Measurements from ENCODE around the gene TLCD3A.
"Not testable (repeated sequence)": the region's sequence is repeated elsewhere in the genome, so short reads cannot be mapped to it uniquely, and the experiment has no call there.

DNA sequence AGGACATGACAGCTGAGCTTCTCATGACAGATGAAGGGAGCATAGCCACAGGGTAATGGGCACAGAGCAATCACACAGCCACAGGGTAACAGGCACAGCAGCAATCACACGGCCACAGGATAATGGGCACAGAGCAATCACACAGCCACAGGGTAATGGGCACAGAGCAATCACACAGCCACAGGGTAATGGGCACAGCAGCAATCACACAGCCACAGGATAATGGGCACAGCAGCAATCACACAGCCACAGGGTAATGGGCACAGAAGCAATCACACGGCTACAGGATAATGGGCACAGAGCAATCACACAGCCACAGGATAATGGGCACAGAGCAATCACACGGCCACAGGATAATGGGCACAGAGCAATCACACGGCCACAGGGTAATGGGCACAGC, 16.2 kb downstream of the TLCD3A start:
- TF ChIP-seq, protein P1, sequence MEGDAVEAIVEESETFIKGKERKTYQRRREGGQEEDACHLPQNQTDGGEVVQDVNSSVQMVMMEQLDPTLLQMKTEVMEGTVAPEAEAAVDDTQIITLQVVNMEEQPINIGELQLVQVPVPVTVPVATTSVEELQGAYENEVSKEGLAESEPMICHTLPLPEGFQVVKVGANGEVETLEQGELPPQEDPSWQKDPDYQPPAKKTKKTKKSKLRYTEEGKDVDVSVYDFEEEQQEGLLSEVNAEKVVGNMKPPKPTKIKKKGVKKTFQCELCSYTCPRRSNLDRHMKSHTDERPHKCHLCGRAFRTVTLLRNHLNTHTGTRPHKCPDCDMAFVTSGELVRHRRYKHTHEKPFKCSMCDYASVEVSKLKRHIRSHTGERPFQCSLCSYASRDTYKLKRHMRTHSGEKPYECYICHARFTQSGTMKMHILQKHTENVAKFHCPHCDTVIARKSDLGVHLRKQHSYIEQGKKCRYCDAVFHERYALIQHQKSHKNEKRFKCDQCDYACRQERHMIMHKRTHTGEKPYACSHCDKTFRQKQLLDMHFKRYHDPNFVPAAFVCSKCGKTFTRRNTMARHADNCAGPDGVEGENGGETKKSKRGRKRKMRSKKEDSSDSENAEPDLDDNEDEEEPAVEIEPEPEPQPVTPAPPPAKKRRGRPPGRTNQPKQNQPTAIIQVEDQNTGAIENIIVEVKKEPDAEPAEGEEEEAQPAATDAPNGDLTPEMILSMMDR (IDR thresholded peaks at IDR 0.05), result not testable (repeated sequence)
- TF ChIP-seq MEF2A (IDR thresholded peaks at IDR 0.05; ENCODE audit: borderline replicate concordance, low read depth); POLR2AphosphoS5 (IDR thresholded peaks at IDR 0.05; ENCODE audit: low read depth, low read length); TCF12 (IDR thresholded peaks at IDR 0.05); MXI1 (IDR thresholded peaks at IDR 0.05; ENCODE audit: low read depth, low read length); RAD21 (IDR thresholded peaks at IDR 0.05; ENCODE audit: low read length); GATA2 (CRISPR knock-in tag; IDR thresholded peaks at IDR 0.05); RCOR1 (IDR thresholded peaks at IDR 0.05; ENCODE audit: low read length); TEAD4 (IDR thresholded peaks at IDR 0.05; ENCODE audit: borderline replicate concordance, insufficient read depth): not testable (repeated sequence)
- TF ChIP-seq, protein P2, sequence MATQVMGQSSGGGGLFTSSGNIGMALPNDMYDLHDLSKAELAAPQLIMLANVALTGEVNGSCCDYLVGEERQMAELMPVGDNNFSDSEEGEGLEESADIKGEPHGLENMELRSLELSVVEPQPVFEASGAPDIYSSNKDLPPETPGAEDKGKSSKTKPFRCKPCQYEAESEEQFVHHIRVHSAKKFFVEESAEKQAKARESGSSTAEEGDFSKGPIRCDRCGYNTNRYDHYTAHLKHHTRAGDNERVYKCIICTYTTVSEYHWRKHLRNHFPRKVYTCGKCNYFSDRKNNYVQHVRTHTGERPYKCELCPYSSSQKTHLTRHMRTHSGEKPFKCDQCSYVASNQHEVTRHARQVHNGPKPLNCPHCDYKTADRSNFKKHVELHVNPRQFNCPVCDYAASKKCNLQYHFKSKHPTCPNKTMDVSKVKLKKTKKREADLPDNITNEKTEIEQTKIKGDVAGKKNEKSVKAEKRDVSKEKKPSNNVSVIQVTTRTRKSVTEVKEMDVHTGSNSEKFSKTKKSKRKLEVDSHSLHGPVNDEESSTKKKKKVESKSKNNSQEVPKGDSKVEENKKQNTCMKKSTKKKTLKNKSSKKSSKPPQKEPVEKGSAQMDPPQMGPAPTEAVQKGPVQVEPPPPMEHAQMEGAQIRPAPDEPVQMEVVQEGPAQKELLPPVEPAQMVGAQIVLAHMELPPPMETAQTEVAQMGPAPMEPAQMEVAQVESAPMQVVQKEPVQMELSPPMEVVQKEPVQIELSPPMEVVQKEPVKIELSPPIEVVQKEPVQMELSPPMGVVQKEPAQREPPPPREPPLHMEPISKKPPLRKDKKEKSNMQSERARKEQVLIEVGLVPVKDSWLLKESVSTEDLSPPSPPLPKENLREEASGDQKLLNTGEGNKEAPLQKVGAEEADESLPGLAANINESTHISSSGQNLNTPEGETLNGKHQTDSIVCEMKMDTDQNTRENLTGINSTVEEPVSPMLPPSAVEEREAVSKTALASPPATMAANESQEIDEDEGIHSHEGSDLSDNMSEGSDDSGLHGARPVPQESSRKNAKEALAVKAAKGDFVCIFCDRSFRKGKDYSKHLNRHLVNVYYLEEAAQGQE (IDR thresholded peaks at IDR 0.05; ENCODE audit: low read depth, low read length), result not testable (repeated sequence)
- TF ChIP-seq, protein P3, sequence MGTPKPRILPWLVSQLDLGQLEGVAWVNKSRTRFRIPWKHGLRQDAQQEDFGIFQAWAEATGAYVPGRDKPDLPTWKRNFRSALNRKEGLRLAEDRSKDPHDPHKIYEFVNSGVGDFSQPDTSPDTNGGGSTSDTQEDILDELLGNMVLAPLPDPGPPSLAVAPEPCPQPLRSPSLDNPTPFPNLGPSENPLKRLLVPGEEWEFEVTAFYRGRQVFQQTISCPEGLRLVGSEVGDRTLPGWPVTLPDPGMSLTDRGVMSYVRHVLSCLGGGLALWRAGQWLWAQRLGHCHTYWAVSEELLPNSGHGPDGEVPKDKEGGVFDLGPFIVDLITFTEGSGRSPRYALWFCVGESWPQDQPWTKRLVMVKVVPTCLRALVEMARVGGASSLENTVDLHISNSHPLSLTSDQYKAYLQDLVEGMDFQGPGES (IDR thresholded peaks at IDR 0.05; ENCODE audit: low read depth, low read length), result not testable (repeated sequence)
